Endothelial cell of umbilical vein (primary cell): Measurements from ENCODE around the gene SLC39A11.

Experiments
- EZH2 ChIP-seq: IDR thresholded peaks from 2 replicates; pipeline ENCODE4 v1.6.1; 2012; ENCODE audit warnings: borderline replicate concordance, low read depth, mild to moderate bottlenecking, moderate library complexity, low read length, inconsistent platforms; ENCODE audit not compliant: severe bottlenecking
- GATA2 ChIP-seq: IDR thresholded peaks from 2 replicates; pipeline ENCODE4 v1.7.0; 2011; ENCODE audit warnings: low read depth, mild to moderate bottlenecking, moderate library complexity, mixed read lengths, low read length; ENCODE audit not compliant: insufficient read length, insufficient read depth
- MYC ChIP-seq: IDR thresholded peaks from one replicate; pipeline ENCODE4 v1.6.1; 2011; ENCODE audit warnings: mild to moderate bottlenecking, low read depth, low read length
- POLR2A ChIP-seq: IDR thresholded peaks from 2 replicates; pipeline ENCODE4 v1.6.1; 2012; ENCODE audit warnings: low read depth, mild to moderate bottlenecking, control low read depth, low read length
- POLR2AphosphoS5 ChIP-seq: IDR thresholded peaks from 2 replicates; pipeline ENCODE4 v1.6.1; 2012; ENCODE audit warnings: low read depth, mild to moderate bottlenecking, control low read depth, low read length, moderate library complexity; ENCODE audit not compliant: insufficient read depth
- TF ChIP-seq, protein P1 (sequence below): IDR thresholded peaks from 2 replicates; pipeline ENCODE4 v1.6.1; 2011; ENCODE audit not compliant: insufficient read depth, insufficient read length
- TF ChIP-seq, protein P2 (sequence below), 2 donors: IDR thresholded peaks; 1 replicate in 1 of 2; 2 replicates in 1 of 2; pipeline ENCODE4 v1.5.1; 2011; ENCODE audit warnings: low read length in 2 of 2, mild to moderate bottlenecking in 2 of 2, moderate library complexity in 2 of 2, control low read depth in 1 of 2, inconsistent platforms in 1 of 2, low read depth in 1 of 2; ENCODE audit not compliant: insufficient read depth in 1 of 2; ENCODE audit errors: extremely low read depth in 1 of 2

DNA sequence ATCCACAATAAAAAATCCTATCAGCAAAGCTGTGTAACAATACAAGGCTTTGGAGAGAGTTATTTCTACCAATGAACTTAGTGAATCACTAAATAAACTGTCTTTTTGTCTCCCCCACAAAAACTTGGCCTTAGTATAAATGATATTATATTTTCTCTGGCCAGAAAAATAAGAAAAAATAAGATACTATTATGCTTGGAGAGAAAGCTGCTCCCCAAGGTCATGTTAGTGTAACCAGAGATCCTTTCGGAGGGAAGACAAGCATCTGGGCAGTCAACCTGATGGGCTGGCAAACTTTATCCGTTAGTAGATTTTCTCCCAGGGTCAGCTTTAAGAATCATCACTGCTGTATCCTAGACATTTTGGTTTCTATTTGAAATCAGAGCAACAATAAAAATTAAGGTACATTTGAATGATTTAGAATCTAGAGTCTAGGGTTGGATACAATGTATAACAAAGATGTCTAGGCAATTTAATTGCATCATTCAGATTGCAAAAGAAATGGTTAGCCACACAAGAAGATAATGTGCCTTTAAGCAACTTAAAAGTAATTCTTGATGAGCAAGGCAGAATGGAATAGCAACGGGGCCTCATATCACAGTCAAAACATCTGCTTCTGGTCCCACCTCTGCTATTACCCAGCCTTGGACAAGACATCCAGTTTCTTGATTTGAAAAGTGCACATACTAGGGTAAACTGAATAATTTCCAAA, 280.4 kb downstream of the SLC39A11 start:
- no peak for TF ChIP-seq GATA2
- TF ChIP-seq, protein P1, sequence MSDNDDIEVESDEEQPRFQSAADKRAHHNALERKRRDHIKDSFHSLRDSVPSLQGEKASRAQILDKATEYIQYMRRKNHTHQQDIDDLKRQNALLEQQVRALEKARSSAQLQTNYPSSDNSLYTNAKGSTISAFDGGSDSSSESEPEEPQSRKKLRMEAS = no peak
- TF ChIP-seq, protein P2, sequence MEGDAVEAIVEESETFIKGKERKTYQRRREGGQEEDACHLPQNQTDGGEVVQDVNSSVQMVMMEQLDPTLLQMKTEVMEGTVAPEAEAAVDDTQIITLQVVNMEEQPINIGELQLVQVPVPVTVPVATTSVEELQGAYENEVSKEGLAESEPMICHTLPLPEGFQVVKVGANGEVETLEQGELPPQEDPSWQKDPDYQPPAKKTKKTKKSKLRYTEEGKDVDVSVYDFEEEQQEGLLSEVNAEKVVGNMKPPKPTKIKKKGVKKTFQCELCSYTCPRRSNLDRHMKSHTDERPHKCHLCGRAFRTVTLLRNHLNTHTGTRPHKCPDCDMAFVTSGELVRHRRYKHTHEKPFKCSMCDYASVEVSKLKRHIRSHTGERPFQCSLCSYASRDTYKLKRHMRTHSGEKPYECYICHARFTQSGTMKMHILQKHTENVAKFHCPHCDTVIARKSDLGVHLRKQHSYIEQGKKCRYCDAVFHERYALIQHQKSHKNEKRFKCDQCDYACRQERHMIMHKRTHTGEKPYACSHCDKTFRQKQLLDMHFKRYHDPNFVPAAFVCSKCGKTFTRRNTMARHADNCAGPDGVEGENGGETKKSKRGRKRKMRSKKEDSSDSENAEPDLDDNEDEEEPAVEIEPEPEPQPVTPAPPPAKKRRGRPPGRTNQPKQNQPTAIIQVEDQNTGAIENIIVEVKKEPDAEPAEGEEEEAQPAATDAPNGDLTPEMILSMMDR (IDR thresholded peaks at IDR 0.05; ENCODE audit: extremely low read depth in 1 of 2, insufficient read depth in 1 of 2, low read depth in 1 of 2, low read length in 2 of 2) = no peak
- TF ChIP-seq EZH2 = no peak
- TF ChIP-seq POLR2A = no peak
- no peak for TF ChIP-seq POLR2AphosphoS5
- no peak for TF ChIP-seq MYC
